GM10266 (cell line): ENCODE data around the gene E2F2.

Source experiments
- DNase-seq: peaks from one replicate; pipeline ENCODE4 v3.0.0; 2012; ENCODE audit errors: extremely low spot score
- TF ChIP-seq, protein P1 (sequence below): IDR thresholded peaks from 2 replicates; pipeline ENCODE4 v1.5.1; 2012; ENCODE audit warnings: mild to moderate bottlenecking, low read depth; ENCODE audit not compliant: control insufficient read depth, insufficient read depth; ENCODE audit errors: missing control alignments

Gene E2F2

DNA sequence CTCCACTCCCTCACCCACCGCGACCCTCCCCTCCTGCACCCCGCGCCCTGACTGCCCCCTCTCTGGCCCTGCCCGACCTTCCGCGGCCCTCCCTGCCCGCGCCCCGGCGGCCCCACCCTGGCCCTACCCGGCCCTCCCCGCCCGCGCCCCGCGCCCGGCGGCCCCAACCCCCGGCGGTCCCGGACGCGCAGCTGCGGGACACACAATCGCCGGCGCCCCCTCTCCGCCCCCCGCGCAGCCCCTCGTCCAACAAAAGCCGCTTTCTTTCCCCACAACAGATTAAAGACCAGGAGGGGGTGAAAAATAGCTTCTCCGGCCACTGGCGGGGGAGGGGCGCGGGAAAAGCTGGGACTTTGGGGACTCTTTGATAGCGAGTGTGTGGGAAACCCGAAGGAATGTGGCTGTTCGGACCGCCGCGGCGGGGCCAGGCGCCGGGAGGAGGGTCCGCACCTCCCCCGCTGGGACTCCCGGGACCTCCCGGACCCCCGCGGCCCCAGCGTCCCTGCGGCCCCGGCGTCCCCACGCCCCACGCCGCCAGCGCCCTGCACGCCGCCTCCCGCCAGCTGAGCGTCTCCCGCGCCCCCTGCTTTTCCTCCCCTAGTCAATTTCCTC lies 37.1 kb upstream of the E2F2 start:
- TF ChIP-seq, protein P1, sequence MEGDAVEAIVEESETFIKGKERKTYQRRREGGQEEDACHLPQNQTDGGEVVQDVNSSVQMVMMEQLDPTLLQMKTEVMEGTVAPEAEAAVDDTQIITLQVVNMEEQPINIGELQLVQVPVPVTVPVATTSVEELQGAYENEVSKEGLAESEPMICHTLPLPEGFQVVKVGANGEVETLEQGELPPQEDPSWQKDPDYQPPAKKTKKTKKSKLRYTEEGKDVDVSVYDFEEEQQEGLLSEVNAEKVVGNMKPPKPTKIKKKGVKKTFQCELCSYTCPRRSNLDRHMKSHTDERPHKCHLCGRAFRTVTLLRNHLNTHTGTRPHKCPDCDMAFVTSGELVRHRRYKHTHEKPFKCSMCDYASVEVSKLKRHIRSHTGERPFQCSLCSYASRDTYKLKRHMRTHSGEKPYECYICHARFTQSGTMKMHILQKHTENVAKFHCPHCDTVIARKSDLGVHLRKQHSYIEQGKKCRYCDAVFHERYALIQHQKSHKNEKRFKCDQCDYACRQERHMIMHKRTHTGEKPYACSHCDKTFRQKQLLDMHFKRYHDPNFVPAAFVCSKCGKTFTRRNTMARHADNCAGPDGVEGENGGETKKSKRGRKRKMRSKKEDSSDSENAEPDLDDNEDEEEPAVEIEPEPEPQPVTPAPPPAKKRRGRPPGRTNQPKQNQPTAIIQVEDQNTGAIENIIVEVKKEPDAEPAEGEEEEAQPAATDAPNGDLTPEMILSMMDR = no peak
- DNase-seq = peak; percentile 49

DNA sequence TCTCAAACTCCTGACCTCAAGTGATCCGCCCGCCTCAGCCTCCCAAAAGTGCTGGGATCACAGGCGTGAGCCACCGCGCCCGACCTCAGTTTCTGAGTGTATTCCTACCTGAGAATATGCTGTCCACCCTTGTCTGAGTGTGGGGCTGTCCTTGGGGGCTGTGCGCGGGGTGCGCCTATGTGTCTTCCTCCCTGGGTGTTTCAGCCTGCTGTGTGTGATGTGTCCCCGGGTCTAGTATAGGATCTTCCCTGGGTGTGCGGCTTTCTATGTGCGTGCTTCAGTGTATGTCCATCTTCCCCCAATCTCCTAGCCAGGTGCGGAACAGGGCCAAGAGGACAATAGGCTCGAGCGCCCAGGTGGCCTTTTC lies 36.6 kb upstream of the E2F2 start:
- TF ChIP-seq, protein P1 = no peak
- peak; percentile 35 for DNase-seq

DNA sequence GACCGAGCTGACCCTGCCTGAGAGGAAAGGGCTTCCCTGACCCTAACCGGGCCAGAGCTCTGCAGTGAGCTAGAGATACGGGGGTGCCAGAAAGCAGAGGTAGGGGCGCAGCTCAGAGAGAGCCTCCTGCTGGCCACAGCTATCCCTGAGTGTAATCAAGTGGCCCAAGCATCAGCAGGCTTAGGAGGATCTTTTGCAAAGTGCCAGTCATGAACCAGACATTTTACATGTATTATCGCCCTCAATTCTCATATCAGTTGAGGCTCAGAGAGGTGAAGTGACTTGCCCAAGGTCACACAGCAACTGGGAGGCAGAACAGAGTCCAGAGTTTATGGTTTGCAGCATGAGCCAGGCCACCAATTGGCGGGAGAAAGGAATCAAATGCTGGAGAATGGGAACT lies 35.3 kb upstream of the E2F2 start:
- DNase-seq = peak; percentile 44

DNA sequence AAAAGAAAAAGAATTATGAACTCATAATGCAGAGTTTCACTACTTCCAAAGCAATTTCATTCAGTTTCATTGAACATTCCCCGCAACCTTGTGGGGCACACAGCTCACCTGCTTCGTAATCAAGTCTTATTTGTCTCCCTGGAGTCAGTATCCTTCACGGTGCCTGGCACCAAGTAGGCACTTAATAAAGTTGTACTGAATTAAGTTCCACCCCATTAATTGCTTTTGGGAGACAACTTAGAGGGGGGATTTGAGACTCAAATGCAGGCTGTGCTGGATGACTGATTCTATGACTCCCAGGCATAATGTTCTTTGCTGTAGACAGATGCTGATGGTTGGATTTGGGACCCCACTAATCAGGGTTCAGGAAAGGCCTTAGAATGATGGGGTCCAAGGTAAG lies 34.7 kb upstream of the E2F2 start:
- TF ChIP-seq, protein P1 = no peak
- DNase-seq = no peak

More for the DNA sequence above, 35.3 kb upstream of the E2F2 start:
- TF ChIP-seq, protein P1 = peak; percentile 21

DNA sequence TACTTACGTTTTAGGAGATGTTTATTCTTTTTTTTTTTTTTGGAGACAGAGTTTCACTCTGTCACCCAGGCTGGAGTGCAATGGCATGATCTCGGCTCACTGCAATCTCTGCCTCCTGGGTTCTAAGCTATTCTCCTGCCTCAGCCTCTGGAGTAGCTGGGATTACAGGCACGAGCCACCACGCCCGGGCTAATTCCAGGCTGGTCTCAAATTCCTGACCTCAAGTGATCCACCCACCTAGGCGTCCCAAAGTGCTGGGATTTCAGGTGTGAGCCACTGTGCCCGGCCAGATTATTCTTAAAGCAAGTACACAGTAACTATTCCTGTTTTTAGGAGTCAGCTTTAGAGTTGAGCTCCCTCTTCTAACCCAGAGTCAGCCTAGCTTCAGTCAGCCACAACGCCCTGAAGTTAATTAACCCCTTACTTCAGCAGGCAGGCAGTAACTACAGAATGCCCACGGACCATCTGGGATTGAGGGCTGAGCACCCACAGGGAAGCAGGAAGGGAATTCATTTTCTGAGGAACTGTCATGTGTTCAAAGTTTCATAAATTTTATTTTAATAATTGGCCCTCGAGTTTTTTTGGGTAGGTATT lies 33.6 kb upstream of the E2F2 start:
- no peak for DNase-seq

DNA sequence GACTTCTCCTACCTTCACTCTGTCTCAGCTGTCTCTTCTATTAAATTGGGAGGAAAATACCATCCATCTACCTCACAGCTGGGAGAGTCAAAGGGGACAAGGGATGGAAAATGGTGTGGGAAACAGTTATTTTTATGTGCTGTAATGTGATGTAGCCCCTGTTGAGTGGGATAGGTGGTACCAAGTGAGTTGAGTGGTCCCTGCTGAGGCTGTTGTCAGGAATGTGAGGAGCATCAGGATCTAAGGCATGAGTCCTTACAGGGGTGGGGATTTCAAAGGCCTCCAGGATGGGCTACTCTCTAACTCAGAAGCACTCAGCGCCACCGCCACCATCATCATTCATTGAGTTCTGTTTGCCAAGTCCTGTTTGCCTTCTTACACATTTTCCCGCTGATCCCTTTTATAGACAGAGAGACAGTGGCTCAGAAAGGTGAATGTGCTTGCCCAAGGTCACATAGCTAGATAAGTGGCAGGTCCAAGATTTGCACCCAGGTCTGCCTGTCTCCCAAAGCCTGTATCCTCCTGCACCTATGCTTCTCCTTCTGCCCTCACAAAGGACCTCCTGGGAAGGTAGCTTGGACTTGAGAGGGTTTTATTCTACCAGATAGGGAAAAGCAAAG lies 32.8 kb upstream of the E2F2 start:
- TF ChIP-seq, protein P1 = no peak
- DNase-seq = no peak

More for the DNA sequence above, 33.6 kb upstream of the E2F2 start:
- TF ChIP-seq, protein P1 = no peak

DNA sequence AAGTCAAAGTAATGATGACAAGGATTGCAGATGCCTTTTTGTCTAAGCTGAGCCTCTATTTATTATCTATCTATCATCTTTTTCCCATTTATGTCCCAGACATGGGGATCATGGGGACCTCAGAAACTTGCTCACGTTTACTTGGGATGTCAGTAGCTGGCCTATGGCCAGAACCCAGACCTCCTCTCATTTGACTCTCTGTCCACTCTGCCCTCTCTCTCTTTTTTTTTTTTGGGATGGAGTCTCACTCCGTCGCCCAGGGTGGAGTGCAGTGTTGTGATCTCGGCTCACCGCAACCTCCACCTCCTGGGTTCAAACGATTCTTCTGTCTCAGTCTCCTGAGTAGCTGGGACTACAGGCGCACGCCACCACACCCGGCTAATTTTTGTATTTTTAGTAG lies 32.0 kb upstream of the E2F2 start:
- TF ChIP-seq, protein P1 = no peak
- DNase-seq = no peak
